ENCODE data around the gene LARGE2.
"Not testable (repeated sequence)": the region's sequence is repeated elsewhere in the genome, so short reads cannot be mapped to it uniquely, and the experiment has no call there.

GRCh38 chr11:45900175-45900800, 22.2 kb upstream of the LARGE2 start:
- not testable (repeated sequence) for TF ChIP-seq POLR2AphosphoS5 (IDR thresholded peaks at IDR 0.05)
- TF ChIP-seq, protein P1, sequence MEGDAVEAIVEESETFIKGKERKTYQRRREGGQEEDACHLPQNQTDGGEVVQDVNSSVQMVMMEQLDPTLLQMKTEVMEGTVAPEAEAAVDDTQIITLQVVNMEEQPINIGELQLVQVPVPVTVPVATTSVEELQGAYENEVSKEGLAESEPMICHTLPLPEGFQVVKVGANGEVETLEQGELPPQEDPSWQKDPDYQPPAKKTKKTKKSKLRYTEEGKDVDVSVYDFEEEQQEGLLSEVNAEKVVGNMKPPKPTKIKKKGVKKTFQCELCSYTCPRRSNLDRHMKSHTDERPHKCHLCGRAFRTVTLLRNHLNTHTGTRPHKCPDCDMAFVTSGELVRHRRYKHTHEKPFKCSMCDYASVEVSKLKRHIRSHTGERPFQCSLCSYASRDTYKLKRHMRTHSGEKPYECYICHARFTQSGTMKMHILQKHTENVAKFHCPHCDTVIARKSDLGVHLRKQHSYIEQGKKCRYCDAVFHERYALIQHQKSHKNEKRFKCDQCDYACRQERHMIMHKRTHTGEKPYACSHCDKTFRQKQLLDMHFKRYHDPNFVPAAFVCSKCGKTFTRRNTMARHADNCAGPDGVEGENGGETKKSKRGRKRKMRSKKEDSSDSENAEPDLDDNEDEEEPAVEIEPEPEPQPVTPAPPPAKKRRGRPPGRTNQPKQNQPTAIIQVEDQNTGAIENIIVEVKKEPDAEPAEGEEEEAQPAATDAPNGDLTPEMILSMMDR (IDR thresholded peaks at IDR 0.05) = not testable (repeated sequence)
